Panc1 (cell line): Measurements from ENCODE around the gene U2SURP. TPM values are rescaled to one million over a fixed set of nuclear protein-coding genes. Genes with fewer than 3 reads are reported as not detected.

Source experiments
- ATAC-seq: fragments of 200-7000 bp; cut with Tn5 transposase; 2 replicates; pipeline ENCODE4 v1.9.1; 2020; ENCODE audit warnings: mild to moderate bottlenecking, moderate library complexity
- BruUV-seq: library from RNA; stranded (reverse); fragments of 400-500 nt; replicated peaks from 2 replicates; lab custom pipeline; 2021; lab: Mats Ljungman, UMichigan
- CTCF ChIA-PET: fragments of 300-600 bp; sonication (Branson Sonifier 250); formaldehyde crosslinking; loops from one replicate; lab custom pipeline; 2022; ENCODE audit warnings: antibody characterized with exemption; lab: Charles Lee
- POLR2A ChIA-PET: fragments of 300-600 bp; sonication (Branson Sonifier 250); formaldehyde crosslinking; loops from one replicate; lab custom pipeline; 2022; ENCODE audit warnings: antibody characterized with exemption; lab: Charles Lee
- DNase-seq: peaks from one replicate; pipeline ENCODE4 v3.0.0-alpha.2; 2010; ENCODE audit warnings: low read depth, low spot score
- H3K27ac ChIP-seq: 2 replicates; pipeline ENCODE4 v1.5.1; 2011; ENCODE audit warnings: mild to moderate bottlenecking, low read length, inconsistent platforms
- H3K27me3 ChIP-seq: fragments of 200-500 bp; sonication (Bioruptor generic); 2 replicates; pipeline ENCODE4 v1.6.0; 2014; ENCODE audit warnings: low read length, inconsistent platforms; ENCODE audit not compliant: control insufficient read depth, insufficient read depth
- H3K36me3 ChIP-seq: fragments of 200-500 bp; sonication (Bioruptor generic); 2 replicates; pipeline ENCODE4 v1.5.1; 2014; ENCODE audit warnings: inconsistent platforms, mild to moderate bottlenecking, low read length, moderate library complexity; ENCODE audit not compliant: control insufficient read depth, insufficient read depth
- H3K4me1 ChIP-seq: 2 replicates; pipeline ENCODE4 v1.5.1; 2011; ENCODE audit warnings: inconsistent platforms, mild to moderate bottlenecking, low read length, moderate library complexity; ENCODE audit not compliant: control insufficient read depth, insufficient read depth
- H3K4me3 ChIP-seq, 2 experiments: 2 replicates each; pipeline ENCODE4 v1.5.1; 2011 to 2012; ENCODE audit warnings: low read depth in 2 of 2, low read length in 2 of 2, mild to moderate bottlenecking in 2 of 2, inconsistent platforms in 1 of 2, moderate library complexity in 1 of 2
- H3K9me3 ChIP-seq: fragments of 200-500 bp; sonication (Bioruptor generic); 2 replicates; pipeline ENCODE4 v1.5.1; 2014; ENCODE audit warnings: low read depth, mild to moderate bottlenecking, inconsistent platforms, low read length, moderate library complexity; ENCODE audit not compliant: control insufficient read depth, insufficient read depth
- CTCF ChIP-seq: fragments of 450-650 bp; IDR thresholded peaks from 2 replicates; pipeline ENCODE4 v1.5.1; 2017; ENCODE audit warnings: mild to moderate bottlenecking
- POLR2AphosphoS5 ChIP-seq: IDR thresholded peaks from 2 replicates; pipeline ENCODE4 v1.6.1; 2012; ENCODE audit warnings: mild to moderate bottlenecking, low read depth, low read length, moderate library complexity
- REST ChIP-seq, 2 experiments: IDR thresholded peaks; 2 replicates each; pipeline ENCODE4 v1.6.1; 2011 to 2012; ENCODE audit warnings: low read depth in 2 of 2, control low read depth in 1 of 2, low read length in 1 of 2, mild to moderate bottlenecking in 1 of 2, moderate library complexity in 1 of 2; ENCODE audit not compliant: insufficient read depth in 1 of 2
- SIN3A ChIP-seq: IDR thresholded peaks from 2 replicates; pipeline ENCODE4 v1.6.1; 2012; ENCODE audit warnings: low read depth, mild to moderate bottlenecking, low read length, moderate library complexity, borderline replicate concordance; ENCODE audit not compliant: insufficient read depth
- TCF7L2 ChIP-seq: IDR thresholded peaks from 2 replicates; pipeline ENCODE4 v1.6.1; 2011; ENCODE audit warnings: mild to moderate bottlenecking, low read depth, low read length, inconsistent platforms
- in situ Hi-C: cut with HindIII; loops from 2 replicates; pipeline ENCODE4 v1.10.0; 2016; ENCODE audit warnings: low sequenced_read_pairs, low pct_unique_long_range_greater_than_20kb
- intact Hi-C: fragments of 100-400 bp; cut with micrococcal nuclease; formaldehyde crosslinking; loops from one replicate; pipeline ENCODE4 v1.10.0; 2022; ENCODE audit not compliant: unreplicated experiment
- total RNA-seq: library from RNA; stranded (reverse); gene quantifications from one replicate; pipeline ENCODE4 v1.2.1, GENCODE V29; 2021; ENCODE audit not compliant: unreplicated experiment

U2SURP gene
- total RNA-seq, 1 experiment from 2014 or later: 135 TPM

GRCh38 chr3:142958707-142959106, 42.7 kb upstream of the U2SURP start:
- DNase-seq (peak; percentile 17), ATAC-seq (no peak)
- in situ Hi-C loops (no loop called here), intact Hi-C loops (no loop called here)
- Histone ChIP-seq H3K9me3 (no peaks in the 10 kb centered on the region), H3K4me3 (no peak overlapping the region), H3K27me3 (peaks cover 15% of the 10 kb centered on the region), H3K36me3 (no peaks in the 10 kb centered on the region), H3K27ac (no peak overlapping the region), H3K4me1 (peaks cover 4% of the 10 kb centered on the region; the same call in 1 of the 2 replicates)
- no TSS peak for BruUV-seq
- CTCF ChIA-PET: interaction anchor here (0.6 kb wide), 1 partner anchor 47 kb away, joined by 5 read pairs; no protein-coding TSS in a partner anchor
- POLR2A ChIA-PET: no interaction called here
- TF ChIP-seq REST (IDR thresholded peaks at IDR 0.05; ENCODE audit: insufficient read depth in 1 of 2, low read depth in 2 of 2, low read length in 1 of 2): no peak
- no peak for TF ChIP-seq CTCF
- no peak for TF ChIP-seq TCF7L2
- TF ChIP-seq POLR2AphosphoS5: no peak
- TF ChIP-seq SIN3A: no peak

- Histone ChIP-seq H3K4me1 (peaks cover 4% of the 10 kb centered on the region; the same call in 1 of the 2 replicates), H3K36me3 (no peaks in the 10 kb centered on the region), H3K9me3 (no peaks in the 10 kb centered on the region), H3K27me3 (peaks cover 15% of the 10 kb centered on the region), H3K4me3 (no peak overlapping the region), H3K27ac (no peak overlapping the region)
- in situ Hi-C loops: no loop called here
- TF ChIP-seq SIN3A (no peak), TCF7L2 (no peak), CTCF (no peak), REST (IDR thresholded peaks at IDR 0.05; ENCODE audit: insufficient read depth in 1 of 2, low read depth in 2 of 2, low read length in 1 of 2) (no peak), POLR2AphosphoS5 (no peak)
- DNase-seq: no peak
- no peak for ATAC-seq
- ChIA-PET POLR2A (no interaction called here), CTCF (interaction anchor here (1.2 kb wide), 1 partner anchor 132 kb away, joined by 3 read pairs; no protein-coding TSS in a partner anchor)
- BruUV-seq: no TSS peak
- intact Hi-C loops: no loop called here
These were observed 41.0 kb upstream of the U2SURP start for GRCh38 chr3:142960322-142960850.
